ENCODE results near the gene GNG2. TPM values are rescaled to one million over a fixed set of nuclear protein-coding genes. Genes with fewer than 3 reads are reported as not detected.

Gene GNG2
- total RNA-seq, 1 experiment from 2014 or later: 7.0 TPM

GRCh38 chr14:51869411-51870100 is 9.1 kb downstream of the GNG2 start:
- Histone ChIP-seq H4K5ac (ENCODE audit: insufficient read length, low read depth, low read length) (no peak overlapping the region), H2AFZ (ENCODE audit: low read length) (no peak overlapping the region), H2BK20ac (ENCODE audit: low read depth, low read length, poor library complexity, severe bottlenecking) (no peak overlapping the region), H3T11ph (ENCODE audit: low read length) (no peak overlapping the region), H3K27me3 (ENCODE audit: insufficient read depth, low read length) (no peaks in the 10 kb centered on the region), H3K79me1 (ENCODE audit: insufficient read depth, low read depth, low read length, poor library complexity, severe bottlenecking) (no peaks in the 10 kb centered on the region), H3K23me2 (ENCODE audit: insufficient read length, low read depth, low read length, poor library complexity, severe bottlenecking) (no peaks in the 10 kb centered on the region), H3K9me3 (ENCODE audit: control insufficient read depth, low read depth, low read length) (no peaks in the 10 kb centered on the region), H3K79me2 (ENCODE audit: insufficient read depth, low read length) (no peaks in the 10 kb centered on the region), H2BK15ac (ENCODE audit: low read depth, low read length) (no peak overlapping the region), H4K20me1 (ENCODE audit: control insufficient read depth, insufficient read depth, insufficient read length) (no peaks in the 10 kb centered on the region), H3K27ac (ENCODE audit: insufficient read length, low read depth, low read length) (no peak overlapping the region), H4K91ac (ENCODE audit: insufficient read length, low read depth, low read length) (no peak overlapping the region), H2AK5ac (ENCODE audit: insufficient read length, low read length) (no peak overlapping the region), H3K56ac (ENCODE audit: insufficient read length, low read depth, low read length) (no peak overlapping the region), H3K23ac (ENCODE audit: insufficient read length, low read depth, low read length) (no peak overlapping the region), H3K4me1 (ENCODE audit: insufficient read depth, low read length) (no peaks in the 10 kb centered on the region; the same call in 1 of the 2 replicates), H2BK120ac (ENCODE audit: low read depth, low read length, poor library complexity, severe bottlenecking) (no peak overlapping the region), H3K4ac (ENCODE audit: low read depth, low read length) (no peak overlapping the region), H2BK5ac (ENCODE audit: insufficient read length, low read length) (no peak overlapping the region), H3K9ac (ENCODE audit: extremely low read depth, insufficient read length, low read length) (no peak overlapping the region), H2BK12ac (ENCODE audit: insufficient read length, low read depth, low read length) (no peak overlapping the region), H3K18ac (ENCODE audit: insufficient read length, low read depth, low read length) (no peak overlapping the region), H3K14ac (ENCODE audit: insufficient read depth, low read length) (no peak overlapping the region), H4K8ac (replicated peaks; ENCODE audit: insufficient read length, low read depth, low read length) (no peak overlapping the region), H3K4me2 (ENCODE audit: insufficient read depth, insufficient read length, low read length) (no peak overlapping the region)
- no CpG with 5 or more reads among the region's 9 CpGs for WGBS (ENCODE audit: extremely low coverage, insufficient read length, low lambda C conversion rate)
- TF ChIP-seq CTCF (conservative IDR thresholded peaks at IDR 0.05): no peak
- no peak for DNase-seq
- Mint-ChIP-seq H3K27ac (peak overlapping the region in 1 of 3 experiments; percentile 65; a peak in 1 of 7 replicates), H3K4me1 (peaks cover 5 to 6% of the 10 kb centered on the region in 2 experiments), H3K36me3 (ENCODE audit: insufficient read depth in 1 of 3, low read depth in 3 of 3) (no peaks in the 10 kb centered on the region), H3K27me3 (ENCODE audit: low read depth) (peaks cover under 1% of the 10 kb centered on the region), H3K9me3 (no peaks in the 10 kb centered on the region), H3K4me3 (no peak overlapping the region)
